Endothelial cell of umbilical vein (primary cell): Measurements from ENCODE around the gene BARX1. TPM values are rescaled to one million over a fixed set of nuclear protein-coding genes. Genes with fewer than 3 reads are reported as not detected.

Experiments used
- BruUV-seq: library from RNA; stranded (reverse); fragments of 400-500 nt; replicated peaks from 2 replicates; lab custom pipeline; 2021; lab: Mats Ljungman, UMichigan
- CTCF ChIA-PET: fragments of 300-600, 350-600 bp; sonication (Branson Sonifier 250); formaldehyde crosslinking; loops from one replicate; lab custom pipeline; 2021; ENCODE audit warnings: antibody characterized with exemption, inconsistent platforms; lab: Charles Lee
- POLR2A ChIA-PET: fragments of 300-600, 350-600 bp; sonication (Branson Sonifier 250); formaldehyde crosslinking; loops from one replicate; lab custom pipeline; 2021; ENCODE audit warnings: antibody characterized with exemption, inconsistent platforms; lab: Charles Lee
- DNase-seq: peaks from one replicate; pipeline ENCODE4 v3.0.0-alpha.2; 2011; ENCODE audit warnings: low read depth, low spot score
- FAIRE-seq: peaks from 2 replicates; lab custom pipeline; 2011; peaks lifted over from hg19 to GRCh38; lab: Jason Lieb, UNC
- H2AFZ ChIP-seq: 2 replicates; pipeline ENCODE4 v1.6.0; 2012; ENCODE audit warnings: low read depth, low read length, control low read depth, inconsistent platforms
- H3K27ac ChIP-seq: 2 replicates; pipeline ENCODE4 v1.5.1; 2011; ENCODE audit warnings: low read depth, mild to moderate bottlenecking, control low read depth, low read length, moderate library complexity; ENCODE audit not compliant: insufficient read depth
- H3K27me3 ChIP-seq, 2 experiments: 2 replicates each; pipeline versions ENCODE4 v1.6.0 to v1.6.1; 2011; ENCODE audit warnings: low read length in 2 of 2, mixed read lengths in 1 of 2; ENCODE audit not compliant: control insufficient read depth in 2 of 2, insufficient read depth in 2 of 2
- H3K36me3 ChIP-seq, 2 experiments: 2 replicates in 1 of 2; 3 replicates in 1 of 2; pipeline ENCODE4 v1.5.1; 2011; ENCODE audit warnings: low read length in 2 of 2, mild to moderate bottlenecking in 1 of 2, moderate library complexity in 1 of 2; ENCODE audit not compliant: control insufficient read depth in 2 of 2, insufficient read depth in 2 of 2; ENCODE audit errors: extremely low read depth in 1 of 2
- H3K4me1 ChIP-seq: 3 replicates; pipeline ENCODE4 v1.5.1; 2011; ENCODE audit warnings: mild to moderate bottlenecking, low read length; ENCODE audit not compliant: control insufficient read depth, insufficient read depth; ENCODE audit errors: extremely low read depth
- H3K4me2 ChIP-seq: 2 replicates; pipeline ENCODE4 v1.6.1; 2011; ENCODE audit warnings: low read length, control low read depth, mixed read lengths; ENCODE audit not compliant: insufficient read depth
- H3K4me3 ChIP-seq, 3 experiments: fragments of 200-600 bp in 1 of 3; sonication (generic), shearing (Covaris generic) in 1 of 3; replicated peaks in 1 of 3; 2 replicates each; pipeline ENCODE4 v1.5.1; 2011 to 2016; ENCODE audit warnings: control low read depth in 3 of 3, low read length in 3 of 3, mild to moderate bottlenecking in 2 of 3, inconsistent platforms in 1 of 3, low read depth in 1 of 3, moderate library complexity in 1 of 3; ENCODE audit not compliant: insufficient read depth in 1 of 3
- H3K79me2 ChIP-seq: 2 replicates; pipeline ENCODE4 v1.6.0; 2012; ENCODE audit warnings: low read length, inconsistent platforms; ENCODE audit not compliant: control insufficient read depth, insufficient read depth
- H3K9ac ChIP-seq: replicated peaks from 2 replicates; pipeline ENCODE3; 2011; ENCODE audit warnings: low read length, control low read depth; ENCODE audit not compliant: insufficient read depth; ENCODE audit errors: extremely low read depth
- H3K9me1 ChIP-seq: replicated peaks from 3 replicates; pipeline ENCODE4 v1.6.0; 2011; ENCODE audit warnings: mild to moderate bottlenecking, low read length; ENCODE audit not compliant: control insufficient read depth, insufficient read depth; ENCODE audit errors: extremely low read depth
- H3K9me3 ChIP-seq: replicated peaks from 2 replicates; pipeline ENCODE4 v1.5.1; 2012; ENCODE audit warnings: low read length, inconsistent platforms; ENCODE audit not compliant: control insufficient read depth, insufficient read depth
- H4K20me1 ChIP-seq: replicated peaks from 2 replicates; pipeline ENCODE3; 2011; ENCODE audit warnings: mild to moderate bottlenecking, low read length; ENCODE audit not compliant: control insufficient read depth, insufficient read depth; ENCODE audit errors: extremely low read depth
- CTCF ChIP-seq, 2 donors: IDR thresholded peaks; 1 replicate in 1 of 2; 2 replicates in 1 of 2; pipeline ENCODE4 v1.5.1; 2011; ENCODE audit warnings: low read length in 2 of 2, mild to moderate bottlenecking in 2 of 2, moderate library complexity in 2 of 2, control low read depth in 1 of 2, inconsistent platforms in 1 of 2, low read depth in 1 of 2; ENCODE audit not compliant: insufficient read depth in 1 of 2; ENCODE audit errors: extremely low read depth in 1 of 2
- EZH2 ChIP-seq: IDR thresholded peaks from 2 replicates; pipeline ENCODE4 v1.6.1; 2012; ENCODE audit warnings: borderline replicate concordance, low read depth, mild to moderate bottlenecking, moderate library complexity, low read length, inconsistent platforms; ENCODE audit not compliant: severe bottlenecking
- FOS ChIP-seq: IDR thresholded peaks from 2 replicates; pipeline ENCODE4 v1.6.1; 2011; ENCODE audit warnings: mild to moderate bottlenecking, low read length, moderate library complexity, borderline replicate concordance; ENCODE audit not compliant: insufficient read depth
- GATA2 ChIP-seq: IDR thresholded peaks from 2 replicates; pipeline ENCODE4 v1.7.0; 2011; ENCODE audit warnings: low read depth, mild to moderate bottlenecking, moderate library complexity, mixed read lengths, low read length; ENCODE audit not compliant: insufficient read length, insufficient read depth
- JUN ChIP-seq: IDR thresholded peaks from 2 replicates; pipeline ENCODE4 v1.6.1; 2011; ENCODE audit warnings: borderline replicate concordance, low read depth; ENCODE audit not compliant: insufficient read length, insufficient read depth
- MYC ChIP-seq: IDR thresholded peaks from one replicate; pipeline ENCODE4 v1.6.1; 2011; ENCODE audit warnings: mild to moderate bottlenecking, low read depth, low read length
- POLR2A ChIP-seq: IDR thresholded peaks from 2 replicates; pipeline ENCODE4 v1.6.1; 2012; ENCODE audit warnings: low read depth, mild to moderate bottlenecking, control low read depth, low read length
- POLR2AphosphoS5 ChIP-seq: IDR thresholded peaks from 2 replicates; pipeline ENCODE4 v1.6.1; 2012; ENCODE audit warnings: low read depth, mild to moderate bottlenecking, control low read depth, low read length, moderate library complexity; ENCODE audit not compliant: insufficient read depth
- dilution Hi-C: fragments of 300-500 bp; cut with MboI; formaldehyde crosslinking; loops from one replicate; pipeline ENCODE4 v1.15.0; 2019; ENCODE audit warnings: low sequenced_read_pairs; ENCODE audit not compliant: extremely low pct_ligation_motif_present
- intact Hi-C: fragments of 100-400 bp; cut with micrococcal nuclease; formaldehyde crosslinking; loops from one replicate; pipeline ENCODE4 v1.10.0; 2022
- polyA plus RNA-seq, 4 experiments: library from polyadenylated mRNA; depleted of rRNA in 3 of 4; stranded (reverse) in 3 of 4; unstranded in 1 of 4; fragments of >200 nt; gene quantifications; 2 replicates each; pipeline versions ENCODE4 v1.2.1 to v1.2.3, GENCODE V29; 2011 to 2012; ENCODE audit warnings: missing spikeins in 1 of 4
- total RNA-seq: library from RNA; stranded (reverse); gene quantifications from 2 replicates; pipeline ENCODE4 v1.2.3, GENCODE V29; 2021
- TF ChIP-seq, protein P1 (sequence below): IDR thresholded peaks from 2 replicates; pipeline ENCODE4 v1.6.1; 2011; ENCODE audit not compliant: insufficient read depth, insufficient read length

Gene BARX1
- total and polyA plus RNA-seq, 2 donors (not counting 3 experiments of a cell fraction or from before 2014, with no cell fraction given): not detected

- no peaks in the 10 kb centered on the region for H3K9me3 ChIP-seq
- POLR2A ChIA-PET: no interaction called here
- no peak for FAIRE-seq
- intact Hi-C loops: no loop called here
- H2AFZ ChIP-seq: no peak overlapping the region
- H3K27me3 ChIP-seq: no peaks in the 10 kb centered on the region
- no peak overlapping the region for H3K9ac ChIP-seq
- no peak overlapping the region for H3K27ac ChIP-seq
- H3K36me3 ChIP-seq: no peaks in the 10 kb centered on the region
- no peak overlapping the region for H3K4me2 ChIP-seq
- BruUV-seq: no TSS peak
- H3K4me3 ChIP-seq: no peak overlapping the region
- DNase-seq: no peak
- H4K20me1 ChIP-seq: no peaks in the 10 kb centered on the region
- no peaks in the 10 kb centered on the region for H3K9me1 ChIP-seq
- CTCF ChIA-PET: interaction anchor here (1.1 kb wide), 1 partner anchor 226 kb away, joined by 3 read pairs; no protein-coding TSS in a partner anchor
- dilution Hi-C loops: no loop called here
- no peak for TF ChIP-seq MYC
- TF ChIP-seq EZH2: no peak
- TF ChIP-seq GATA2: no peak
- no peak for TF ChIP-seq POLR2AphosphoS5
- no peak for TF ChIP-seq JUN
- no peak for TF ChIP-seq FOS
- H3K4me1 ChIP-seq: no peaks in the 10 kb centered on the region
- H3K79me2 ChIP-seq: no peaks in the 10 kb centered on the region
Observed at GRCh38 chr9:93908591-93909241, 46.4 kb downstream of the BARX1 start.

GRCh38 chr9:93907551-93908199 lies 47.5 kb downstream of the BARX1 start:
- dilution Hi-C loops (no loop called here), intact Hi-C loops (no loop called here)
- Histone ChIP-seq H2AFZ (no peak overlapping the region), H3K9me1 (no peaks in the 10 kb centered on the region), H4K20me1 (no peaks in the 10 kb centered on the region), H3K9ac (no peak overlapping the region), H3K4me1 (no peaks in the 10 kb centered on the region), H3K4me2 (no peak overlapping the region), H3K27ac (no peak overlapping the region), H3K36me3 (no peaks in the 10 kb centered on the region), H3K27me3 (no peaks in the 10 kb centered on the region), H3K9me3 (no peaks in the 10 kb centered on the region), H3K4me3 (no peak overlapping the region), H3K79me2 (no peaks in the 10 kb centered on the region)
- ChIA-PET CTCF (no interaction called here), POLR2A (no interaction called here)
- DNase-seq (no peak), FAIRE-seq (no peak)
- TF ChIP-seq CTCF (IDR thresholded peaks at IDR 0.05; ENCODE audit: extremely low read depth in 1 of 2, insufficient read depth in 1 of 2, low read depth in 1 of 2, low read length in 2 of 2) (no peak), GATA2 (no peak), MYC (no peak), FOS (no peak), EZH2 (no peak), JUN (no peak), POLR2A (no peak), POLR2AphosphoS5 (no peak)
- TF ChIP-seq, protein P1, sequence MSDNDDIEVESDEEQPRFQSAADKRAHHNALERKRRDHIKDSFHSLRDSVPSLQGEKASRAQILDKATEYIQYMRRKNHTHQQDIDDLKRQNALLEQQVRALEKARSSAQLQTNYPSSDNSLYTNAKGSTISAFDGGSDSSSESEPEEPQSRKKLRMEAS: no peak
- BruUV-seq: no TSS peak
